ENCODE results near the gene NDUFA12. TPM values are rescaled to one million over a fixed set of nuclear protein-coding genes. Genes with fewer than 3 reads are reported as not detected.

NDUFA12 gene
- polyA plus RNA-seq, 3 donors = 116 to 138 (median 126) TPM

DNA sequence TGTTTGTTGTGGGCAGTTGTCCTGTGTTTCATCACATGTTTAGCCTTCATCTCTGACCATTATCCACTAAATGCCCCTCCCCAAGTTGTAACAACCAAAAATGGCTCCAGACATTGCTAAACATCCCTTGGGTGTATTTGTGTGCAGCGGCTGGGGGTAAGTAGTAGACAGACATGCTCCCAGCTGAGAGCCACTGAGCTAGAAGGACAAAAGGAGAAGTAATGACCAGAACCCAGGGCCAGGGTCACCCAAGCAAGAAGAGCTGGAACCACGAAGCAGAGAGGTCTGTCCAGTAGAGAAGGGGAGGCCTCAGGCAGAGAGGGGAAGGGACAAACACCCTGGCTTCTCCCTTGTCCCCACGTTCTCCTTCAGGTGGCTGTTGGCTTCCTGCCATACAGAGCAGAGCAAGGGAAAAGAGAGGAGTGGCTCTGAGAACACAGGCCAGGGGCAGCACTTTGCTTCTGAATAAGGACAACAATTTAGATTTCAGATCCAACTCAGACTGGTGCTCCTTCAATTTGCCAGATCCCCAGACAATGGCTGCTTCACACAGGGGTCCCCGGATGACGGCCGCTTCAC, 55.2 kb downstream of the NDUFA12 start:
- no peak for DNase-seq (ENCODE audit: low read depth in 3 of 3, low spot score in 2 of 3)

DNA sequence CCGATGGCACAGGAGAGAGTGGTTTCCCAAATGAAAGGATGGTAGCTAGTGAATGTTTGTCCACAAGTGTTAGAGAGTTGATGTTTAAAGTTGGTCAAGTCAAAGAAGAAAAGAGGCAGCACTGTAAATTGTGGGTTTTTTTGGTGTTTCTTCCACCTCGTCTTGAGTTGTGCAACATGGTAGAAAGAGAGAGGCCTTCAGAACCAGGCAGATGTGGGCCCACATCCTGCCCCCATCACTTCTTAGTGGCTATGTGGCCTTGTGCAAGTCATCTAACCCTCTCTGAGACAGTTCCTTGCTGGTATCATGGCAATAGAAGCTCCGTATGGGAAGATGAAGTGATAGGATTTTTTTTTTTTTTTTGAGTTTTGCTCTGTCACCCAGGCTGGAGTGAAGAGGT, 60.8 kb downstream of the NDUFA12 start:
- no peak for DNase-seq (ENCODE audit: low read depth in 3 of 3, low spot score in 2 of 3)

DNA sequence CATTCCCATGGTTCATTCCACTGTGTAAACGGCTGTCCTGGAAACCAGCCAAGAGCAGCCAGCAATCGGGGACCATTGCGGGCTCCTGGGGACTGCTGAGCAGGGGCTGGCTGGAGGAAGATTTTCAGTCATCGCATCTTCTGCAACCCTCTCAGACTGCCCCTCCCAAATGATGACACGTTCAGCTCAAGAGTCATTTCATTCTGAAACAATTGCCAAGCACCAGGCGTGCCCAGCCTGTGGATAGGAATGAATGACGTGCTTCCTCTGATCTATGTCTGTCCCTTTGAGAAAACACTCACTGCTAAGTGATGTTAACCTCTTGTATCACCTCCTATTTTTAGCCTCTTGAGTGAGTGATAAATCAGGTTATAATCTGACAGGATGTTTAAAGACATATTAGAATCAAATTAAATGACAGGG, 62.0 kb downstream of the NDUFA12 start:
- DNase-seq (ENCODE audit: low read depth in 3 of 3, low spot score in 2 of 3) = no peak

DNA sequence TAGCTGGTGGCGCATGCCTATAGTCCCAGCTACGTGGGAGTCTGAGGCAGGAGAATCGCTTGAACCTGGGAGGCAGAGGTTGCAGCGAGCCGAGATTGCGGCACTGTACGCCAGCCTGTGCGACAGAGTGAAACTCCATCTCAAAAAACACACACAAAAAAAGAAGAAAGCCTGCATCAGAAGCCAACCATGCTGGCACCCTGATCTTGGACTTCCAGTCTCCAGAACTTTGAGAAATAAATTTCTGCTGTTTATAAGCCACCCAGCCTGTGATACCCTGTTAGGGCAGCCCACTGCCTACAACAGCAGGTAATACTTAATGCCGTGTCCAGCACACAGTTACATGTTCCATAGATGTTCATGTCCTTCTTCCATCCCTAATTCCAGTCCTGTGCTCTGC, 62.7 kb downstream of the NDUFA12 start:
- DNase-seq (ENCODE audit: low read depth in 3 of 3, low spot score in 2 of 3) = no peak

DNA sequence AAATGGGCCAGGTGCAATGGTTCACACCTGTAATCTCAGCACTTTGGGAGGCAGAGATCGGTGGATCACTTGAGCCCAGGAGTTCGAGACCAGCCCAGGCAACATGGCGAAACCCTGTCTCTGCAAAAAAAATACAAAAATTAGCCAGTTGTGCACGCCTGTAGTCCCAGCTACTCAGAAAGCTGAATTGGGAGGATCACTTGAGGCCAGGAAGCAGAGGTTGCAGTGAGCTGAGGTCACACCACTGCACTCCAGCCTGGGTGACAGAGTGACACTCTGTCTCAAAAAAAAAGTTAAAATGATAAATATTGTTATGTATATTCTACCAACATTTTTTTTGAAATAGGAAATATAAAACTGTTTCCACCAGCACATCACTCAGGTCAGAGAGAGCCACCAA, 64.9 kb downstream of the NDUFA12 start:
- no peak for DNase-seq (ENCODE audit: low read depth in 3 of 3, low spot score in 2 of 3)

DNA sequence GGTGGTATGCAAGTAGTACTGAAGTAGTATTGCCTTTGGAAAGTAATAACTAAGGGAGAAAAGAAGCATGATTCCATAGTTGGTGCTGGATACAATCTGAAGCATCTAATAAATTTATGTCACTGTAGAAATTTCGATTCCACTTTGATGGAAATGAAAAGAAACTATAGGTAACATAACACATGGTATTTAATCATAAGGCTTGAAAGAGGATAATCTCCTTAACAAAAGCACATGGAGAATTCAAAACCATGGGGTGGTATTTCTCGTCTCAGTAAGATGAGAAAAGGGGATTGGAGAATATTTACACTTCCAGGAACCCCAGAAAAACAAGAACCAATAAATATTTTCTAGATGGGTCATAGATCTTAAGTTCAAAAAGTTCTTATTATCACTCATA, 72.7 kb downstream of the NDUFA12 start:
- no peak for DNase-seq (ENCODE audit: low read depth in 3 of 3, low spot score in 2 of 3)

DNA sequence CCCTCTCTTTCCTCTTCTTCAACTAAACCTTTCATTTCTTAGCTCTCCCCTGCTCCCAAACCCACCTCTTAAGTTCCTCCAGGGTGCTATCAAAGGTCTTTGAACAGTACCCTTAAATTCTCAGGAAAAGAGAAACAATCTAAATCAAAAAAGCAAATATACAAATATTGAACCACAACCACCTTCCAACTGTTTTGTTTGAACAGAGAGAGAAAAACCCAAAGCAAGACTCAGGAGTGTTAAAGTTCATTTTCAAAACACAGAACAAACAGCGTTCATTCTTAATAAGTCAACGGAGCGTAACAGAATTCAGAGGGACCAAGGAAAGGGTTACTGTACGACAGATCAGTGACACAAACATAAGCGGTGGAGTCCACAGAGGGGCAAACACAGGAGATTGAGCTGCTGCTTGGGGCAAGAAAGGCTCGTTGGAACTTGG, 73.3 kb downstream of the NDUFA12 start:
- DNase-seq (ENCODE audit: low read depth in 3 of 3, low spot score in 2 of 3) = no peak

DNA sequence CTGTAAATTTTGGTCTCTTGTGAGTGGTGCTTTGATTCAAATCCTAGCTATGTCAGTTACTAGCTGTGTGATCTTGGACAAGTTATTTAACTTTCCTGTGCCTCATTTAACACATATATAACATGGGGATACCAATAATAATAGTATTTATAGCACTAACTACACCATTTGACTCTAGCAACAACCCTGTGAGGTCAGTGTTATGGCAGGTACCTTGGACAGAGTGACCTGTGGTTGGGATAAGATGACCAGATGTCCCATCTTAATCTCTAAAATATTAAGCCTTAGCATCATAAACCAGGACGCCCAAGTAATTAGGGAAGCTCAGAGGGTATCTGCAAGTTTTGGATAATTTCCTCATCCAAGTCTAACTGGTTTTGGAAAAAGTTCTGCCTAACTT, 73.7 kb downstream of the NDUFA12 start:
- no peak for DNase-seq (ENCODE audit: low read depth in 3 of 3, low spot score in 2 of 3)

DNA sequence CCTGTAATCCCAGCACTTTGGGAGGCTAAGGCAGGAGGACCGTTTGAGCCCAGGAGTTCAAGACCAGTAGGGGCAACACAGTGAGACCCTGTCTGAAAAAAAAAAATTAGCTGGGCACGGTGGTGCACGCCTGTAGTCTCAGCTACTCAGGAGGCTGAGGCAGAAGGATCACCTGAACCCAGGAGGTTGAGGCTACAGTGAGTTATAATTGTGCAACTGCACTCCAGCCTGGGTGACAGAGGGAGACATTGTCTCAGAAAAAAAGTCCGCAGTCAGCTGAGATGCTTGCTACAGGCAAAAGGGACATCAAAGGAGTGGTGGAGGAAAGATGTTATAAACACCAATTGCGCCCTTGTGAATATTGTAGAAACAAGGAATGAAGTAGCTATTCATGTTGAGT, 77.8 kb downstream of the NDUFA12 start:
- no peak for DNase-seq (ENCODE audit: low read depth in 3 of 3, low spot score in 2 of 3)

DNA sequence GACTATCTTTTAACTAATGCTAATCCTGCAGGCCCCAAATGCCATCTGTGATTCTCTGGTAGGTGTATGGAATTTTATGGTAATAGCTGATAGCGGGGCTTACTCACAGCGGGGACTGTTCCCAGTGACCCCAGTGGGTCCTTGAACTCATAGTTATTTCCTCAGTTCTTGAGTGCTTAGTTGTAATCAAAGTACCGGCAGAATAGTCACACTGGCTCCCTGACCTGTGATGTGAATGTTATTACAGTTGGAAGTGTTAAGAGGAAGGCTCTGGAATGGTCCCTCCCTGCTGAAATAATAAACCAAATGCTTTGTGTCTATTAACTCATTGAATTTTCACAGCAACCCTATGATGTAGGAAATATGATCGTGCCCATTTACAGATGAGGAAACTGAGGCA, 78.3 kb downstream of the NDUFA12 start:
- no peak for DNase-seq (ENCODE audit: low read depth in 3 of 3, low spot score in 2 of 3)

DNA sequence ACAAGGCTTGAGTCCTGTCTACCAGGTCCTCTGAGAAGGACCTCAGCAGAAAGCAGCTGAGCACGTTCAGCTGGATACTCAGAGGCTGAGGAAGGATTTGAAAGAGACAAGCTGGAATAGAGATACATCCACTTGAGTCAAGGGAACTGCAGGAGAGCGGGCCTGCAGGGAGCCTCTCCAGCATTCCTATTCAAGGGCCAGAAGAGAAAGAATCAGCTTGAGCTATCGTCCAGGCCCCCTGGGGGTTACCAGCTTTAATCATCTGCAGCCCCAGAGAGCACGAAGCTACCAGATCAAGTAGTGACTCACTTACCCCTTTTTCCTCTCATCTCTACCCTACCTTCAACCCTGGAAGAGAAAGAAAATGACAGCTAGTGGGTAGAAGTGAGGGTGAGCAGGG, 80.9 kb downstream of the NDUFA12 start:
- DNase-seq (ENCODE audit: low read depth in 3 of 3, low spot score in 2 of 3) = no peak

Other genes starting within 250 kb of the NDUFA12 start
- 10 to 100 TPM; 73.2 to 78.4 (median 75.5) TPM for gene NR2C1, start 69.9 kb upstream of the NDUFA12 start, polyA plus RNA-seq (ENCODE audit: insufficient read length in 3 of 3)
- gene FGD6, start 213.8 kb upstream of the NDUFA12 start, polyA plus RNA-seq (ENCODE audit: insufficient read length in 3 of 3) = 10 to 100 TPM in 2 of 3 donors, 1 to 10 TPM in 1; 9.9 to 10.4 (median 10.2) TPM
- gene VEZT, start 214.1 kb upstream of the NDUFA12 start, polyA plus RNA-seq (ENCODE audit: insufficient read length in 3 of 3) = 10 to 100 TPM; 74.2 to 86.9 (median 82.8) TPM

All from right renal cortex interstitium (tissue), 3 donors.